Trophoblast cell (in vitro differentiated cells and primary cell): Measurements from ENCODE around the gene PANK3.

Experiments
- DNase-seq, 2 donors: peaks; one replicate each; pipeline ENCODE4 v3.0.0-alpha.2; 2016
- H2AFZ ChIP-seq: 2 replicates; pipeline ENCODE4 v1.6.1; 2013; ENCODE audit warnings: low read length, moderate library complexity, mild to moderate bottlenecking; ENCODE audit not compliant: insufficient read depth, poor library complexity
- H2AK5ac ChIP-seq: 2 replicates; pipeline ENCODE4 v1.6.1; 2013; ENCODE audit warnings: mild to moderate bottlenecking, low read length
- H2BK120ac ChIP-seq: 2 replicates; pipeline ENCODE4 v1.6.1; 2013; ENCODE audit warnings: low read length, mild to moderate bottlenecking, moderate library complexity; ENCODE audit not compliant: insufficient read depth, poor library complexity
- H2BK12ac ChIP-seq: 2 replicates; pipeline ENCODE4 v1.6.1; 2013; ENCODE audit warnings: mild to moderate bottlenecking, low read length, moderate library complexity
- H2BK5ac ChIP-seq: 2 replicates; pipeline ENCODE4 v1.6.1; 2013; ENCODE audit warnings: low read length, low read depth, moderate library complexity, mild to moderate bottlenecking; ENCODE audit not compliant: poor library complexity
- H3K14ac ChIP-seq: 2 replicates; pipeline ENCODE4 v1.6.1; 2013; ENCODE audit warnings: mild to moderate bottlenecking, low read length
- H3K18ac ChIP-seq: 2 replicates; pipeline ENCODE4 v1.6.1; 2013; ENCODE audit warnings: mild to moderate bottlenecking, low read length
- H3K23ac ChIP-seq: 2 replicates; pipeline ENCODE4 v1.6.1; 2013; ENCODE audit warnings: low read length
- H3K27ac ChIP-seq: 2 replicates; pipeline ENCODE4 v1.5.1; 2013; ENCODE audit warnings: low read depth, mild to moderate bottlenecking, inconsistent platforms, low read length, moderate library complexity
- H3K27me3 ChIP-seq: 2 replicates; pipeline ENCODE4 v1.6.1; 2013; ENCODE audit warnings: inconsistent platforms, mild to moderate bottlenecking, low read length, moderate library complexity; ENCODE audit not compliant: insufficient read depth
- H3K36me3 ChIP-seq, 2 experiments: 1 replicate in 1 of 2; 2 replicates in 1 of 2; pipeline ENCODE4 v1.6.1; 2013; ENCODE audit warnings: low read length in 2 of 2, mild to moderate bottlenecking in 2 of 2, moderate library complexity in 1 of 2; ENCODE audit not compliant: insufficient read depth in 2 of 2, control insufficient read depth in 1 of 2
- H3K4ac ChIP-seq: 2 replicates; pipeline ENCODE4 v1.6.1; 2013; ENCODE audit warnings: low read depth, mild to moderate bottlenecking, low read length, moderate library complexity
- H3K4me1 ChIP-seq, 2 experiments: 1 replicate in 1 of 2; 2 replicates in 1 of 2; pipeline ENCODE4 v1.6.1; 2013; ENCODE audit warnings: low read length in 2 of 2, mild to moderate bottlenecking in 2 of 2, moderate library complexity in 1 of 2; ENCODE audit not compliant: insufficient read depth in 2 of 2, control insufficient read depth in 1 of 2
- H3K4me2 ChIP-seq: 2 replicates; pipeline ENCODE4 v1.6.1; 2013; ENCODE audit warnings: inconsistent platforms, mild to moderate bottlenecking, low read length, moderate library complexity
- H3K4me3 ChIP-seq: 2 replicates; pipeline ENCODE4 v1.5.1; 2013; ENCODE audit warnings: mild to moderate bottlenecking, low read depth, low read length, inconsistent platforms
- H3K79me1 ChIP-seq: one replicate; pipeline ENCODE4 v1.6.1; 2013; ENCODE audit warnings: low read length
- H3K79me2 ChIP-seq: 2 replicates; pipeline ENCODE4 v1.6.1; 2013; ENCODE audit warnings: low read length, mild to moderate bottlenecking; ENCODE audit not compliant: control insufficient read depth, insufficient read depth, poor library complexity
- H3K9ac ChIP-seq: 2 replicates; pipeline ENCODE4 v1.6.1; 2013; ENCODE audit warnings: mild to moderate bottlenecking, low read length
- H3K9me3 ChIP-seq: 2 replicates; pipeline ENCODE4 v1.6.1; 2013; ENCODE audit warnings: low read depth, mild to moderate bottlenecking, control low read depth, inconsistent platforms, low read length; ENCODE audit not compliant: insufficient read depth
- H4K12ac ChIP-seq: 2 replicates; pipeline ENCODE4 v1.6.1; 2013; ENCODE audit warnings: low read depth, mild to moderate bottlenecking, low read length, moderate library complexity
- H4K8ac ChIP-seq: 2 replicates; pipeline ENCODE4 v1.6.1; 2013; ENCODE audit warnings: low read depth, mild to moderate bottlenecking, low read length, moderate library complexity
- H4K91ac ChIP-seq: one replicate; pipeline ENCODE4 v1.6.1; 2013; ENCODE audit warnings: low read depth, mild to moderate bottlenecking, low read length, moderate library complexity
- WGBS: extraction: QIAGEN DNeasy Blood & Tissue Kit; methylation state at CpG from one replicate; pipeline ENCODE4 v1.1.7; 2013; ENCODE audit warnings: missing lambda C conversion rate; ENCODE audit not compliant: insufficient read length, insufficient coverage; ENCODE audit errors: extremely low coverage; 5-methylcytosine and 5-hydroxymethylcytosine counted together

Gene PANK3

GRCh38 chr5:168607946-168608345 is 28.8 kb upstream of the PANK3 start:
- H4K91ac ChIP-seq: no peak overlapping the region
- no peak overlapping the region for H3K4me3 ChIP-seq
- no peaks in the 10 kb centered on the region for H3K27me3 ChIP-seq
- no peaks in the 10 kb centered on the region for H3K9me3 ChIP-seq
- no peak overlapping the region for H2BK5ac ChIP-seq
- no peak overlapping the region for H2BK12ac ChIP-seq
- no peak overlapping the region for H3K23ac ChIP-seq
- no CpG with 5 or more reads among the region's 2 CpGs for WGBS
- no peaks in the 10 kb centered on the region for H3K36me3 ChIP-seq
- no peak overlapping the region for H3K4ac ChIP-seq
- H3K79me1 ChIP-seq: no peaks in the 10 kb centered on the region
- H3K4me2 ChIP-seq: no peak overlapping the region
- peaks cover 0 to 3% of the 10 kb centered on the region in 2 experiments for H3K4me1 ChIP-seq
- no peaks in the 10 kb centered on the region for H3K79me2 ChIP-seq
- H2AK5ac ChIP-seq: no peak overlapping the region
- no peak overlapping the region for H3K27ac ChIP-seq
- DNase-seq: no peak
- no peak overlapping the region for H4K12ac ChIP-seq
- no peak overlapping the region for H3K14ac ChIP-seq
- no peak overlapping the region for H3K9ac ChIP-seq
- no peak overlapping the region for H2BK120ac ChIP-seq
- H3K18ac ChIP-seq: no peak overlapping the region
- H4K8ac ChIP-seq: no peak overlapping the region
- H2AFZ ChIP-seq: no peak overlapping the region

- Histone ChIP-seq H3K79me2 (no peaks in the 10 kb centered on the region), H3K18ac (no peak overlapping the region), H3K4me3 (no peak overlapping the region), H3K79me1 (no peaks in the 10 kb centered on the region), H3K27ac (no peak overlapping the region), H3K27me3 (no peaks in the 10 kb centered on the region), H3K23ac (no peak overlapping the region), H2BK120ac (no peak overlapping the region), H3K4me2 (no peak overlapping the region), H4K8ac (no peak overlapping the region), H4K91ac (no peak overlapping the region), H4K12ac (no peak overlapping the region), H3K9me3 (no peaks in the 10 kb centered on the region), H3K9ac (no peak overlapping the region), H3K4ac (no peak overlapping the region), H2AFZ (no peak overlapping the region), H2AK5ac (no peak overlapping the region), H3K4me1 (peaks cover 0 to 3% of the 10 kb centered on the region in 2 experiments), H2BK5ac (no peak overlapping the region), H3K14ac (no peak overlapping the region), H3K36me3 (no peaks in the 10 kb centered on the region), H2BK12ac (no peak overlapping the region)
- no CpG with 5 or more reads among the region's 2 CpGs for WGBS
- DNase-seq: no peak
Measured at GRCh38 chr5:168606562-168606961, 27.4 kb upstream of the PANK3 start.

GRCh38 chr5:168604436-168604835 is 25.3 kb upstream of the PANK3 start:
- DNase-seq: no peak

GRCh38 chr5:168603746-168604145 is 24.6 kb upstream of the PANK3 start:
- H3K4ac ChIP-seq: no peak overlapping the region
- no peak overlapping the region for H4K8ac ChIP-seq
- no peak overlapping the region for H3K4me2 ChIP-seq
- no peak for DNase-seq
- H3K18ac ChIP-seq: no peak overlapping the region
- no peak overlapping the region for H4K12ac ChIP-seq
- no peaks in the 10 kb centered on the region for H3K79me1 ChIP-seq
- H3K9me3 ChIP-seq: no peaks in the 10 kb centered on the region
- H2AFZ ChIP-seq: no peak overlapping the region
- H2BK12ac ChIP-seq: no peak overlapping the region
- no peaks in the 10 kb centered on the region for H3K27me3 ChIP-seq
- H2BK5ac ChIP-seq: no peak overlapping the region
- no peak overlapping the region for H3K27ac ChIP-seq
- no peak overlapping the region for H3K14ac ChIP-seq
- H3K4me3 ChIP-seq: no peak overlapping the region
- H2BK120ac ChIP-seq: no peak overlapping the region
- no peaks in the 10 kb centered on the region for H3K36me3 ChIP-seq
- no peak overlapping the region for H4K91ac ChIP-seq
- H2AK5ac ChIP-seq: no peak overlapping the region
- H3K9ac ChIP-seq: no peak overlapping the region
- H3K79me2 ChIP-seq: no peaks in the 10 kb centered on the region
- H3K4me1 ChIP-seq: peaks cover 3 to 5% of the 10 kb centered on the region in 2 experiments
- no peak overlapping the region for H3K23ac ChIP-seq

More at GRCh38 chr5:168604436-168604835, 25.3 kb upstream of the PANK3 start:
- no peak overlapping the region for H2AK5ac ChIP-seq
- H3K14ac ChIP-seq: no peak overlapping the region
- H3K4ac ChIP-seq: no peak overlapping the region
- no peak overlapping the region for H3K23ac ChIP-seq
- H3K18ac ChIP-seq: no peak overlapping the region
- no peak overlapping the region for H2AFZ ChIP-seq
- no peak overlapping the region for H3K9ac ChIP-seq
- no peaks in the 10 kb centered on the region for H3K9me3 ChIP-seq
- H4K8ac ChIP-seq: no peak overlapping the region
- no peak overlapping the region for H2BK12ac ChIP-seq
- no peak overlapping the region for H3K4me2 ChIP-seq
- H3K79me2 ChIP-seq: no peaks in the 10 kb centered on the region
- no peak overlapping the region for H4K91ac ChIP-seq
- H3K27ac ChIP-seq: no peak overlapping the region
- H3K4me1 ChIP-seq: peaks cover 3 to 5% of the 10 kb centered on the region in 2 experiments
- no peaks in the 10 kb centered on the region for H3K27me3 ChIP-seq
- no peak overlapping the region for H3K4me3 ChIP-seq
- no peaks in the 10 kb centered on the region for H3K36me3 ChIP-seq
- H3K79me1 ChIP-seq: no peaks in the 10 kb centered on the region
- H2BK120ac ChIP-seq: no peak overlapping the region
- H2BK5ac ChIP-seq: no peak overlapping the region
- no peak overlapping the region for H4K12ac ChIP-seq

GRCh38 chr5:168602517-168602916 is 23.3 kb upstream of the PANK3 start:
- Histone ChIP-seq H3K27me3 (no peaks in the 10 kb centered on the region), H4K12ac (no peak overlapping the region), H4K8ac (no peak overlapping the region), H3K4me1 (peaks cover 3 to 5% of the 10 kb centered on the region in 2 experiments), H2AFZ (no peak overlapping the region), H2AK5ac (no peak overlapping the region), H2BK120ac (no peak overlapping the region), H3K4me3 (no peak overlapping the region), H2BK5ac (no peak overlapping the region), H3K4ac (no peak overlapping the region), H3K27ac (no peak overlapping the region), H3K79me2 (no peaks in the 10 kb centered on the region), H3K9ac (no peak overlapping the region), H3K79me1 (no peaks in the 10 kb centered on the region), H3K18ac (no peak overlapping the region), H3K4me2 (no peak overlapping the region), H4K91ac (no peak overlapping the region), H3K36me3 (no peaks in the 10 kb centered on the region), H3K9me3 (no peaks in the 10 kb centered on the region), H2BK12ac (no peak overlapping the region), H3K14ac (no peak overlapping the region), H3K23ac (no peak overlapping the region)
- no peak for DNase-seq
